ENCODE measurements around the gene AGO4. TPM values are rescaled to one million over a fixed set of nuclear protein-coding genes. Genes with fewer than 3 reads are reported as not detected.

Gene AGO4
- total and polyA plus RNA-seq, 2 of the 4 experiments (the other 2 are of a cell fraction): 8.2 to 9.2 TPM

GRCh38 chr1:35899941-35900340, 92.1 kb downstream of the AGO4 start:
- no peaks in the 10 kb centered on the region for H3K4me1 ChIP-seq (ENCODE audit: control insufficient read depth, insufficient read depth, low read length)
- no peak overlapping the region for H2AK9ac ChIP-seq (replicated peaks; ENCODE audit: low read depth, low read length, poor library complexity)
- no TSS peak for BruUV-seq (replicated peaks)
- H4K8ac ChIP-seq (ENCODE audit: low read depth in 2 of 2, low read length in 2 of 2): no peak overlapping the region
- no peak for TF ChIP-seq ELK1 (IDR thresholded peaks at IDR 0.05; ENCODE audit: borderline replicate concordance, low read depth, low read length)
- no peak for TF ChIP-seq BHLHE40 (IDR thresholded peaks at IDR 0.05; ENCODE audit: low read depth, low read length)
- no peak for TF ChIP-seq POLR2A (IDR thresholded peaks at IDR 0.05; ENCODE audit: low read depth, low read length)
- TF ChIP-seq USF2 (IDR thresholded peaks at IDR 0.05; ENCODE audit: low read depth, low read length): no peak
- no peak for TF ChIP-seq CEBPB (IDR thresholded peaks at IDR 0.05; ENCODE audit: low read depth, low read length)
- no peak for TF ChIP-seq RCOR1 (IDR thresholded peaks at IDR 0.05; ENCODE audit: insufficient replicate concordance, low read length)
- TF ChIP-seq NFE2L2 (IDR thresholded peaks at IDR 0.05; ENCODE audit: low read depth, low read length): no peak
- no peak for TF ChIP-seq RAD21 (IDR thresholded peaks at IDR 0.05; ENCODE audit: low read length)
- TF ChIP-seq MAZ (IDR thresholded peaks at IDR 0.05; ENCODE audit: borderline replicate concordance, low read depth, low read length): no peak
- TF ChIP-seq CTCF (conservative IDR thresholded peaks at IDR 0.05; ENCODE audit: low read depth, low read length): no peak
- no peak for TF ChIP-seq FOS (IDR thresholded peaks at IDR 0.05; ENCODE audit: low read depth, low read length)
- H3K14ac ChIP-seq (replicated peaks; ENCODE audit: low read depth, low read length): no peak overlapping the region
- no peaks in the 10 kb centered on the region for H3K27me3 ChIP-seq (ENCODE audit: control insufficient read depth, insufficient read depth, low read length)
- peaks cover 21% of the 10 kb centered on the region for H3K36me3 ChIP-seq (ENCODE audit: control insufficient read depth, insufficient read depth, low read length)
- H3K23ac ChIP-seq (ENCODE audit: low read depth, low read length): no peak overlapping the region
- no peak overlapping the region for H4K5ac ChIP-seq (ENCODE audit: low read depth, low read length)
- no peak overlapping the region for H3K27ac ChIP-seq (ENCODE audit: insufficient read depth, low read length)
- no peak overlapping the region for H3K18ac ChIP-seq (ENCODE audit: low read depth, low read length)
- H3K9me1 ChIP-seq (ENCODE audit: insufficient read depth, low read length): peaks cover 5% of the 10 kb centered on the region; the same call in 1 of the 2 replicates
- no peak overlapping the region for H2AFZ ChIP-seq (replicated peaks; ENCODE audit: low read length, poor library complexity)
- in situ Hi-C loops (cut with MboI; ENCODE audit: low sequenced_read_pairs) (no loop called here), dilution Hi-C loops (cut with HindIII; ENCODE audit: low sequenced_read_pairs, unreplicated experiment) (no loop called here), intact Hi-C loops (cut with micrococcal nuclease) (no loop called here)
- no peaks in the 10 kb centered on the region for H4K20me1 ChIP-seq (ENCODE audit: insufficient read depth, low read length)
- H3K4me3 ChIP-seq (ENCODE audit: insufficient read depth, low read depth, low read length): no peak overlapping the region
- H3K4ac ChIP-seq (ENCODE audit: low read depth, low read length): no peak overlapping the region
- POLR2A ChIA-PET (ENCODE audit: unreplicated experiment): no interaction called here
- no peak overlapping the region for H3K9ac ChIP-seq (ENCODE audit: low read depth, low read length)
- H2BK20ac ChIP-seq (ENCODE audit: low read depth, low read length): no peak overlapping the region
- H2BK120ac ChIP-seq (ENCODE audit: low read depth, low read length): no peak overlapping the region
- CTCF ChIA-PET: interaction anchor here (1.5 kb wide), 1 partner anchor 17 kb away, joined by 3 read pairs; the partner anchor contains the start of gene AGO1
- ATAC-seq (ENCODE audit: low read depth) (no peak), DNase-seq (no peak)
- H4K91ac ChIP-seq (ENCODE audit: insufficient read depth, low read depth, low read length): no peak overlapping the region
- H3K56ac ChIP-seq (ENCODE audit: extremely low read depth, insufficient read depth, low read length): no peak overlapping the region
- H2BK5ac ChIP-seq (ENCODE audit: low read depth, low read length, poor library complexity, severe bottlenecking): no peak overlapping the region
- H2AK5ac ChIP-seq (ENCODE audit: low read depth, low read length): no peak overlapping the region
- no peak overlapping the region for H3K4me2 ChIP-seq (ENCODE audit: low read depth, low read length)
- H3K9me3 ChIP-seq (ENCODE audit: control insufficient read depth, insufficient read depth, low read length): no peaks in the 10 kb centered on the region
- no peak overlapping the region for H2BK15ac ChIP-seq (ENCODE audit: low read depth, low read length)
- no peaks in the 10 kb centered on the region for H3K79me1 ChIP-seq (ENCODE audit: low read depth in 1 of 2, low read length in 2 of 2)

All from IMR-90 (cell line).